Endometrial microvascular endothelial cells (primary cell): Measurements from ENCODE around the gene PRPF40A. TPM values are rescaled to one million over a fixed set of nuclear protein-coding genes. Genes with fewer than 3 reads are reported as not detected.

Experiments
- in situ Hi-C: cut with HindIII; loops from 2 replicates; pipeline ENCODE4 v1.10.0; 2017; ENCODE audit warnings: low sequenced_read_pairs, low pct_unique_long_range_greater_than_20kb; ENCODE audit errors: inconsistent ontology term
- total RNA-seq: library from RNA; depleted of rRNA; stranded (reverse); fragments of >200 nt; gene quantifications from one replicate; pipeline ENCODE4 v1.2.3, GENCODE V29; 2015; ENCODE audit errors: inconsistent ontology term

PRPF40A gene
- total RNA-seq, 1 donor from 2014 or later = 73.0 TPM

DNA sequence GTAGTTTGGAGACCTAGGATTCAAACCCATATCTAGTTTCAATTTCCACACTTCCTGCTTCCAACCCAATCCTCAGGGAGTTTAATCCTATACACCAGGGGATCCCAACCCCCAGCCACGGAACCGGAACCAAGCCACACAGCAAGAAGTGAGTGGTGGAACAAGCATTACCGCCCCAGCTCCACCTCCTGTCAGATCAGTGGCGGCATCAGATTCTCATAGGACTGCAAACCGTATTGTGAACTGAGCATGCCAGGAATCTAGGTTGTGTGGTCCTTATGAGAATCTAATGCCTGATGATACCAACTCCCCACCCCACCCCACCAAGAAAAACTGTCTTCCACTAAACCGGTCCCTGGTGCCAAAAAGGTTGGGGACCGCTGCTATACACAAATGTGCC is 52.5 kb downstream of the PRPF40A start:
- in situ Hi-C loops = no loop called here

DNA sequence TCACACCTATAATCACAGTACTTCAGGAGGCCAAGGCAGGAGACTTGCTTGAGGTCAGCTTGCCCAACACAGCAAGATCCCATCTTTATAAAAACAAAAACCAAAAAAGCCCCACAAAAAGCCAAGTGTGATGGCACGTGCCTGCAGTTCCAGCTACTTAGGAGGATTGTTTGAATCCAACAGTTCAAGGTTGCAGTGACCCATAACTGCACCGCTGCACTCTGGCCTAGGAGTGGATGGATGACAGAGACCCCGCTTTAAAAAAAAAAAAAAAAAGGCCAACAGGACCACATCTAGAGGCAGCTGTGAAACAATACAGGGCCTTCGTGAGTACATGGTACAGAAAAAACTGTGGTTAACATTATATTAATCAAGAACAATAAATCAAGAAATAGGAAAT is 56.2 kb downstream of the PRPF40A start:
- in situ Hi-C loops = no loop called here

DNA sequence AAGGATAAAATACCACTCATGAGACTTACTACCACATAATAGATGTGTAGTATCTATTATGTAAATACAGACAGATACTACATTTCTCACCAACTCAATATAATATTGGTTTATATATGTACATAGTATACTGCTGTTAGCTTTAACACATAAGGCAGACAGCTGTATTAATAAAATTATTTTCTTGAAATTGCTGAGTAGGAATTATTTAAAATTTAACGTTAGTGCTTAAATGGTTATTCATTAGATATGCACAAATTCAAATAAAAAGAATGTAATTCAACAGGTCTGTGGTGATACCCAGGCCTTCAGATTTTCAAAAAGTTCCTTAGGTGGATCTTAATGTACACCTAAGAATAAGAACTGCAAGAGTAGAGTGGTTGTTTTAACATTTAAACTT is 59.0 kb downstream of the PRPF40A start:
- in situ Hi-C loops = no loop called here

DNA sequence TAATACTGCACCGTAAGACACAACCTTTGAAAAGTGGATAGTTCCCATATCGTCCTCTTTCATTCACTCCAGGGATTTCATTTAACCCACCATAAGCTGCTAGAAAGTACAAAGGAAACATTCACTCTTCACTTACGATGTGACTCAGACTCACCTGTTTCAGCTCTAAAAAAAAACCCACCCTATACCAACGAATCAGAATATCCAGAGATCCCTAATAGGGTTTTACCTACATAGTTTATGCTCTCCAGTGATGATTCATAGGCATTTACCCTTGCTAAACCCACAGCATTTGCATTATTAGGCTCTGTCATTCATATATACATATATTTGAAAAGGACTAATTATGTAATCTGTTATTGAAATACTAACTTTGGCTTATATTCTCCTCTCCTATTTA is 60.2 kb downstream of the PRPF40A start:
- in situ Hi-C loops = no loop called here

DNA sequence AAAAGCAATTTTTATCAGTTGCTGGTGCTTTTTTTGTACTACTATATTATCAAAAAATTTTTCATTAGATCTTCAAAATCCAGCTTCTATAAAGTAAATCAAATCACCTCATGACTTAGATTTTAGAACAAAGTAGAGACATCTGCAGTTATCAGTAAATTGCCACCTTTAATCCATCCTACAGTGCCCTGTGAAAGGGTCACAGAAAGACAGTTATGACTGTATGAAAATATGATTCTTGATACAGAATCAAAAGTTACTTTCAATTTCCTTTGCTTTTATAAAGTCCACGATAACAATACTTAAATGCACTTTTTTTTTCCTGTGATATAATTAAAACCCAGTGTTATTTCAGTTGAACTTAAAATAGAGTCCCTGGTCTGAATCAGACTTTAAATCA is 61.4 kb downstream of the PRPF40A start:
- in situ Hi-C loops = no loop called here

DNA sequence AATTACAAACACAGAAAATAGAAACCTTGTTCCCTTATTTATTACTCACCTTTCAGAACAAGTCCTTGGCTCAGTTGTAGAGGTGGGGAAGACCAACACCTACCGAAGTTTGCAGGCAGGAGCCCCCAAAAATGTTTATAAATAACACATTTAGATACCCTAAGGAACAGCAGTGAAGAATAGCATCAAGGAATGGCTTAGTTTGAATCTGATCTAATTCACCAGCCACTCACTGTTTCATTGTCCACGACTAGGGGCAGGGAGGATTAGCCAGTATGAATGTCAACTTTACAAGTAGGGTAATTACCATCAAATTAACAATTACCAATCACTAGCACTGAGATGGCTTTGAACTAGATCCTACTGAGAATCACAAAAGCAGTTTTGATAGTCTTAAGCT is 65.4 kb downstream of the PRPF40A start:
- in situ Hi-C loops = no loop called here

DNA sequence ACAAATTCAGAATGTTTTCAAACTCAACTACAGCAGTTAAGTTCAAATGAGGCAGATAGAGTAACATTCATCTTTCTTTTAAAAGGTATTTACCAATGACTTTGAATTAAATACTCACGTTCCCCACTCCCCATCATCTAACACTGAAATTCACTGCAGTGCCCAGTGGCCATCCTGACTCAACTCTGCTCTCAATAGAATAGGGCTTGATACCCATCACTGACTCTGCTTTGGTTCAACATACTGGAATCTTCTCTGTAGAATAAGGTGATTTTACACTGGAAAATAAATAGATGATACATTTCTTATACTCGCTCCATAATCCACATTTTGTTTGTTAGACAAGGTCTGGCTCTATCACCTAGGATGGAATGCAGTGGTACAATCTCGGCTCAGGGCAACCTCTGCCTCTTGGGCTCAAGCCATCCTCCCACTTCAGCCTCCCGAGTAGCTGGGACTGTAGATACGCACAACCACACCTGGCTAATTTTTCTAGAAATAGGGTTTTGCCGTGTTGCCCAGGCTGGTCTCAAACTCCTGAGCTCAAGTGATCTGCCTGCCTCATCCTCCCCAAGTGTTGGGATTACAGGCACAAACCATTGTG is 66.4 kb downstream of the PRPF40A start:
- in situ Hi-C loops = no loop called here

DNA sequence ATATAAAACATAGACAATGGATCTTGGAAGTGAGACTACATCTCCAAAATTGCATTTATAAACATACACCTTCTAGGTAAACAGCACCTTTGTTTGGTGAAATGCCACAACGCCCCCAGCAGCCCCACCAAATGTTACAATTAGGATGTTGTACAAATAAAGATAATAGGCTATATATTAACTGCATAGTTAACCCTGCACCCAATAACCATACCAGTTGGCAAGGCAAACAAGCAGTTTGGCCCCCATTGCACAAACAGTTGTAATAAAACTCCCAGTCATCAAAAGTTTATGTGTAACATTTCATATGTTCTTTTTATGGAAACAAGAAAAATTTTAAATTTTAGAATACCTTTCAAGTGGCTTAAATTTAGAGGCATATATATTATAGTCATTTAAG is 67.3 kb downstream of the PRPF40A start:
- in situ Hi-C loops = no loop called here

DNA sequence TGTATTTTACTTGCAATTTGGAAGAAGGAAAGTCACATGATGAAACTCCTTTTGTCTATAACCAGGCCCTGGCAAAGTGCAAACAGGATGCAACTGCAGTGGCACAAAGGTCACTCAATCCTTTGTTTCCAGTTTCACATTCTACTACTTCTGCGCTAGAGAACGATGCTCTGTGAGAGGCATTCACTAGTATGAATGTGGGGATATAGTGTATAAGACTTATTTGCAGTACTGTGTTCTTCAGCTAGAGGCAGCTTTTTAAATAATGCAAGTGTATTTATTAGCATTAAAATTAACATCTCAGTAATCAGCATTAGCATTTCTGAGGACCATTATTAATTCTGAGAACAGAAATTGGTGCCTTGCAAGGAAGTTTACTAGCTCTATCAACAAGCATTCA is 68.9 kb downstream of the PRPF40A start:
- in situ Hi-C loops = no loop called here

DNA sequence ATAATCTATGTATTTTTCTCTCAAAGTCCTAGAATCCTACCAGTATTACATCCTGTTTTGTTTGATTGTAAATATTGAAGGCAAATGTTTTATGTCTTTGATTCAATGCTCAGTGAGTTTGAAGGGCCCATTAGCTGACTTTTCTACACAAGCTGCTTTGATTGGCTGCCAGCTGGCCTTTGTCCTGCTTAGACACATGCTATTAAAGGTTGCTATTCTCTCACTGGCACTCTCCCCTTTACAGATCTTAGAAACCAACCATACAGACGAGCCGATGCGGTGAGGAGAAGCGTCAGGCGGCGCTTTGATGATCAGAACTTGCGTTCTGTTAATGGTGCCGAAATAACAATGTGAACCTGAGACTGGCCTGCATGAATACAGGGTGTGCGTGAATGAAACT is 69.7 kb downstream of the PRPF40A start:
- in situ Hi-C loops = no loop called here

DNA sequence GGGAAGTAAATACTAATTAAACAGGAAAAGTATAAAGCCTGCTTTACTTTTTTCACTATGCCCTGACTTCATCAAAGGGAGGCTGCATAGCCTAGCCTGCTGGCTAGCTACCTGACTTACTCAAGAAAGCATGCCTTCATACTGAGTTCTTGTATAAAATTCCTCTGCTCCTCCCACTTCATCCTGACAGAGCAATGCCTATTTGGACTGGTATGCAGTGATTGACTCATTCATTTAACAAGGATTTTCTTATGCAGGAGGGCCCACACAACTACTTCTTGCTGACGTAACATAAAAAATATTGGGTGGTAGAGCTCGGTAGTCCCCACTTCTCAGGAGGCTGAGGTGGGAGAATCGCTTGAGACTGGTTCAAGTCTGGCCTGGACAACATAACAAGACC is 70.5 kb downstream of the PRPF40A start:
- in situ Hi-C loops = no loop called here

DNA sequence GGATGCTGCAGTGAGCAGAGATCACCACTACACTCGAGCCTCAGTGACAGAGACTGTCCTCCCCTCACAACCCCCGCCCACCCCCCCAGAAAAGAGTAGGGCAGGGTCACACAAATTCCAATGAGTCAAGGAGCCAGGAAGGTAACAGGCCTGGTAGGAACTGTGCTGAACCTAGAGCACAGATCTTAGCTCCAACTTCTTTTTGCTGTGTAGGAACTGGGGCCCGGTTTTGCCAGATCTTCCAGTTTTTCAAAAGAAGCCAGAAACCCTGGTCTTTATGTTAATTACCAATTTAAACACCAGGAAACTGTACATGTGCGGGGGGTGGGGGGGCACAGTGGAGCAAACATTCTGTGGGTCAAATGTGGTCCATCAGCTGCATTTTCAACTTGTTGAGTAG is 71.0 kb downstream of the PRPF40A start:
- in situ Hi-C loops = no loop called here

DNA sequence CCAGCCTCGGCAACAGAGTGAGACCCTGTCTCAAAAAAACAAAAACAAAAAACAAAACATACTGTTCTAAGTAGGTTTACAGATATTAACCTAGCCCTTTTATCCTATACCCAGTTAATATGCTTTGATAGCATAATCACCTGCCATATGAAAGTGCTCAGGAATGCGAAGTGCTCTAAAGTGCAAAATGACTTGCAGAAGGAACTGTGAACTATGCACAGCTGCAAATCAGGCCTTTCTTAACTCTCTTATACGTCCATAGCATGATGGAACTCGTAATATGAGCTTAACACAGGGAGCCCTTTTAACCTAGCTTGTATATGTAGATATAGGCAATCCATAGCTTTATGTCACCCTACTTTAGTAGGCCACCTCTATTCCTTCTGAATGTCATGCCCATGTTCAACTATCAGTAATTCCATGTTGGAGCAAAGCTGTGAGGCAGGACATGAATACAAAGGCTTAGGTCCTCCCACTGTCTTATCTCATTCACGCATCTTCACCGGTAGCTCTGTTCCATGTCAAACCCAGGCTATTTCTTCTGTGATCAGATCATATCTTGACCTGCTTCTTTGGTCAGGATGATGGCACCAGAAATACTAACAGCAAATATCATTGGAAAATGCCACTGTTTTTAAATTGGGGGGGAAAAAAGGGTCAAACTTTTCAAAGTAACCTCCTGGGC is 72.9 kb downstream of the PRPF40A start:
- in situ Hi-C loops = no loop called here

DNA sequence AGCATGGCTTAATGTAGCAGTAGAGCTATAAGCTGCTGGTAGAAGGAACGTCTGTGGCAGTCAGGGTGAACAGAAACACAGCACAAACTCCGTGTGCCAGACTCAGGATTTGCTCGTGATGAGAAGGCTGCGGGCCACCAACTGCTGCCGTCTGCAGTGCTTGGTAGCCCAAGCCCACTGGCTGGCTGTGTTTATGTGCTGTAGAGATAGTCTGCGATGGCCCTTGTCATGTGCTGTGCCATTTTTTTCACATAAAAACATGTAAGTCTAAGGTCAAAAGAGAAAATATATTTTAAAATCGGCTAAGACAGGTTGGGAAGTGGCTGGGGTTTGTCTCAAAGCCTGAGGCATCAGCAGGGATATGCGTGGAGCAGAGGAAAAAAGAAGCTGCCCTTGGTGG is 78.7 kb downstream of the PRPF40A start:
- in situ Hi-C loops = no loop called here

DNA sequence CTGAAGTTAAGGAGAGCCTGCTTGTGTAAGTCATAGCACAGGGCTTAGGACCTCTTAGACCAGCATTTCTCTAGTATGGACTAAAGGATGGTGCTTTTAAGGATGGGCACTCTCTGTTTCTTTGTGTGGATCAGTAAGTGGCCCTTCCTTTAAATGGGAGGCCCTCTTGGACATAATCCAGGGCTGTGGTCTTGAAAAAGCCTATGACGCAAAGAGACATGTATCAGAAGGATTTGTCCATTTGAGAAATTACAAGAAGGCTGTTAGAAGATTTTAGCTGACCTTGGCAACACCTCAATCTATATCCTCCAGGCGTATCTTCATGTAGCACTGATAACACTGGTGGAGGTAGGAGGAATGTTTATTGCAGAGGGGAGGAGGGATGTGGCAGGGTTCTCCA is 79.2 kb downstream of the PRPF40A start:
- in situ Hi-C loops = no loop called here

DNA sequence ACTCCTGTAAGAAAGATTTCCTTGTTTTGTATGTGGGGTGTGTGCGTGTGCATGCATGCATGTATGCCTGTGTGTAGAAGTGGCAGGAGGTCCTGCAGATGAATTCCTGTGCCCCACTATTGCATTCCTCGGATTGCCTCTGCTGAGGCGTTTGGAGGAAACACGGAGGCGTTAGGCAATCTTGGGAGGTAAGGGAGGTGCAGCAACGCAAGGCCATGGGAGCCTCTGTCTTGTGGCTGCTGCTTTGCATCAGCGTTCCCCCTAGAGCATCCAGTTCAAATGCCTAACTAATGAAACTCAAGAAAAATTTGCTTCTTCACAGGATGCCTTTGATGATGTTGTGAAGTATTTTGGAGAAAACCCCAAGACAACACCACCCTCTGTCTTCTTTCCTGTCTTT is 80.0 kb downstream of the PRPF40A start:
- in situ Hi-C loops = no loop called here

DNA sequence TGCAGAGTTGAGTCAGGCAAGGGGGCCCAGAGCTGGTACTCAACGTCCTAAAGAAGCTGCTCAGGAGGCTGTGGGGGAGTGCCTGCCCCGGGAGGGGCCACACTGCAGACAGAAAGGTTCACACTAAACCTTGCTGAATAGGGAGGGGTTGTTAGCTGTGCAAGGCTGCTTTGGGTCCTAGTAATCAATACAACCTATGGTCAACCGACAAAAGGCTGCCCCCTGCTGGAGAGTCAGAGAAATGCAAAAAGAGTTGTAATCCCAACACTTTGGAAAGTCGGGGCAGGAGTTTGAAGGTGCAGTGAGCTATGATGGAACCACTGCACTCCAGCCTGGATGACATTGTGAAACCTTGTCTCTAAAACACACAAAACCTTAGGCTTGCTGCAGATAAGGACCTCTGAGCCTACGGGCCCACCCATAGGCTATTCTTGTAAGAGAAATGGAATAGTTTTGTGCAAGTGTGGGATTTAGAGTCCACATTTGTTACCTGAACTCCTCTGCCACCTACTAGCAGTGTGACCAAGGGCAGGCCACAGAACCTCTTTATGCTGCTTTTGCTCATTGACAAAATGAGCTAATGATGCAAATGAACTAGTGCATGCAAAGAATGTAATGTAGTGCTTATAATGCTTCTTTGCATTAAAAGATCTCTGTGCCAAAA is 81.5 kb downstream of the PRPF40A start:
- in situ Hi-C loops = no loop called here

DNA sequence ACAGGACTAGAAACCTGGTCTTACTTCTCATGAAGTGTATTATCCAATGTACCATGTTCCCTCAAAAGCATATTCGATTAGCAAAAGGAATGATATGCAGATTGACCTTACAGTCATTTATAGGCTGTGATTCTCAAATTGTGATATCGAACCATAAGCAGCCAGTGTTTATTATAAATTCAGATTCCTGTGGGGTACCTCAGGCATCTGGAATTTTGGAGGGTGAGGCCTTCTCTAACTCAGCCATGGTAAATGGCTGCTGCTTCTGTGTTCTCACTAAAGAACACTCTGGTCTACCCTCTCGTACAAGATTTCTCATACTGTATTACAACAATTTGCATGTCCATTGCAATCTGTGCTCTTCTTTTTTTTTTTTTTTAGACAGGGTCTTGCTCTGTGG is 84.5 kb downstream of the PRPF40A start:
- in situ Hi-C loops = no loop called here

DNA sequence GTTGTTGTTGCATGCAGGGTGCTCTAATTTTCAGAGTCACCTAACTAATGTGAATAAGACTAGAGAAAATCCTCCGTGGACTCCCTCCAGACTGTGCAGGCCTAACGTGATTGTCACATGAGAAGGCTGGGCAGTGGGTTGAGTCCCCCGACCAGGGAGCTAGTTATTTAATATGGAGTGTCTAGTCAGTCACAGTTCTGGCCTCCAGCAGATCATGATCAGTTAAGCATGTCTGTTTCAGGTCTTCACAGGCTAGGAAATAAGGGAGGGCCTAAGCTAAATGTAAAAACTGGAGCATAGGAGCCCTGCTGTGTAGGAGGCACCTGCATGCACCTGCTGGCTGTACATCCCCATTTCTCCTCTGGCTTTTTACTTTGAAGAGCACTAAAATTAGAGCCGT is 86.8 kb downstream of the PRPF40A start:
- in situ Hi-C loops = no loop called here

DNA sequence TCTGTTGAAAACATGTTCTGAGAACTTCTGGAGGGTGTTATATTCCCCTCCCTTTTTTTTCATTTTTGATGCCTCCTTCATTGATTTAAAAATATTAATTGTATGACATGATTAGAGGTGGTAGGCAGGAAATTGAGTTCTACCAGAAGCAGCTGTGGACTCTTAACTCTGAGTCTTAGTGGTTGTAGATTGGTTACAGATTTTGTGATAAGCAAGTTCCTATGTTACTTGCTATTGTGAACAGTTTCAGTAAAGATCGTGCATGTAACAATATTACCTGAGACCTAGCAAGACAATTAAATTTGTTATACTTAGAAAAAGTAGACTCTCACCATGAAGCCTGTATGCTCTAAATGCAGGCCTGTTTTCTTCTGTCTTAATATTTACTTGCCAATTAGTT is 88.1 kb downstream of the PRPF40A start:
- in situ Hi-C loops = no loop called here
